Liver (tissue), 3 donors: ENCODE results near the gene MEGF11.

Source experiments
- ATF3 ChIP-seq: IDR thresholded peaks from 2 replicates; pipeline ENCODE4 v1.6.1; 2016; ENCODE audit warnings: antibody characterized with exemption
- CTCF ChIP-seq: fragments of 150-350 bp; IDR thresholded peaks from 2 replicates; pipeline ENCODE4 v1.5.1; 2017; ENCODE audit warnings: improper control_type of control experiment, low read depth, low read length; ENCODE audit not compliant: missing input control
- EGR1 ChIP-seq, 2 donors: IDR thresholded peaks; 2 replicates each; pipeline ENCODE4 v1.6.1; 2016 to 2018; ENCODE audit warnings: antibody characterized with exemption in 2 of 2, low read depth in 2 of 2
- GABPA ChIP-seq, 2 donors: IDR thresholded peaks in 1 of 2; conservative IDR thresholded peaks in 1 of 2; 2 replicates each; pipeline ENCODE4 v1.6.1; 2016; ENCODE audit warnings: antibody characterized with exemption in 2 of 2, mild to moderate bottlenecking in 1 of 2, moderate library complexity in 1 of 2
- HNF4A ChIP-seq, 2 donors: conservative IDR thresholded peaks; 2 replicates each; pipeline ENCODE4 v1.6.1; 2016; ENCODE audit warnings: antibody characterized with exemption in 2 of 2, mild to moderate bottlenecking in 2 of 2
- HNF4G ChIP-seq: IDR thresholded peaks from 2 replicates; pipeline ENCODE4 v1.6.1; 2016; ENCODE audit warnings: antibody characterized with exemption
- JUND ChIP-seq, 2 donors: IDR thresholded peaks; 2 replicates each; pipeline ENCODE4 v1.6.1; 2016; ENCODE audit warnings: antibody characterized with exemption in 2 of 2
- NR2F2 ChIP-seq: IDR thresholded peaks from 2 replicates; pipeline ENCODE4 v1.6.1; 2016; ENCODE audit warnings: antibody characterized with exemption
- RAD21 ChIP-seq, 2 donors: IDR thresholded peaks; 2 replicates each; pipeline ENCODE4 v1.6.1; 2016; ENCODE audit warnings: antibody characterized with exemption in 2 of 2, mild to moderate bottlenecking in 2 of 2
- SP1 ChIP-seq: IDR thresholded peaks from 2 replicates; pipeline ENCODE4 v1.6.1; 2018; ENCODE audit warnings: antibody characterized with exemption, mild to moderate bottlenecking
- TAF1 ChIP-seq: conservative IDR thresholded peaks from 2 replicates; pipeline ENCODE4 v1.6.1; 2016; ENCODE audit warnings: antibody characterized with exemption, mild to moderate bottlenecking
- YY1 ChIP-seq: IDR thresholded peaks from 2 replicates; pipeline ENCODE4 v1.6.1; 2016; ENCODE audit warnings: antibody characterized with exemption, mild to moderate bottlenecking
- TF ChIP-seq, protein P1 (sequence below): IDR thresholded peaks from 2 replicates; pipeline ENCODE4 v1.6.1; 2016; ENCODE audit warnings: antibody characterized with exemption, mild to moderate bottlenecking
- TF ChIP-seq, protein P2 (sequence below): IDR thresholded peaks from 2 replicates; pipeline ENCODE4 v1.6.1; 2016; ENCODE audit warnings: antibody characterized with exemption
- donor health status: healthy.
- donor health status: healthy.

DNA sequence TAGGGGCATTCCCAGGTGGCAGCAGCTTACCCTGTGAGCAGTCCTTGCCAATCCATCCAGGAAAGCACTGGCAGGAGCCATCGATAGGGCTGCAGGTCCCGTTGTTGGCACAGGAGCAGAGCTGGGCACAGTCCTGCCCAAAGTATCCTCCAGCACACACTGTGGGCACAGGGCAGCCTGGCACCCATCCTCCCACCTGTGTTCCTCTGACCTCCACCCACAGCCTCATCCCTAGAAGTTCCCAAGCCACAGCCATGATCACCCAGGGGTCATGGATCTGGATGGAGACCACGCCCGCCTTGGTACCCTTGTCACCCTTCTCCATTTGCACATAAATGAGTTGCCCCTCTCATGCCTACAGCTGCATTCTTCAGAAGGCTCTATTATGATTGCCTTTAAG is 335.6 kb downstream of the MEGF11 start:
- TF ChIP-seq RAD21 (IDR thresholded peaks at IDR 0.05) (no peak), CTCF (no peak), GABPA (IDR thresholded peaks at IDR 0.05 in 1 of 2, conservative IDR thresholded peaks at IDR 0.05 in 1 of 2) (no peak), JUND (IDR thresholded peaks at IDR 0.05) (no peak), YY1 (no peak), SP1 (no peak), HNF4A (conservative IDR thresholded peaks at IDR 0.05) (no peak), NR2F2 (no peak), TAF1 (no peak), EGR1 (IDR thresholded peaks at IDR 0.05; ENCODE audit: low read depth in 2 of 2) (no peak), HNF4G (no peak), ATF3 (no peak)
- TF ChIP-seq, protein P1, sequence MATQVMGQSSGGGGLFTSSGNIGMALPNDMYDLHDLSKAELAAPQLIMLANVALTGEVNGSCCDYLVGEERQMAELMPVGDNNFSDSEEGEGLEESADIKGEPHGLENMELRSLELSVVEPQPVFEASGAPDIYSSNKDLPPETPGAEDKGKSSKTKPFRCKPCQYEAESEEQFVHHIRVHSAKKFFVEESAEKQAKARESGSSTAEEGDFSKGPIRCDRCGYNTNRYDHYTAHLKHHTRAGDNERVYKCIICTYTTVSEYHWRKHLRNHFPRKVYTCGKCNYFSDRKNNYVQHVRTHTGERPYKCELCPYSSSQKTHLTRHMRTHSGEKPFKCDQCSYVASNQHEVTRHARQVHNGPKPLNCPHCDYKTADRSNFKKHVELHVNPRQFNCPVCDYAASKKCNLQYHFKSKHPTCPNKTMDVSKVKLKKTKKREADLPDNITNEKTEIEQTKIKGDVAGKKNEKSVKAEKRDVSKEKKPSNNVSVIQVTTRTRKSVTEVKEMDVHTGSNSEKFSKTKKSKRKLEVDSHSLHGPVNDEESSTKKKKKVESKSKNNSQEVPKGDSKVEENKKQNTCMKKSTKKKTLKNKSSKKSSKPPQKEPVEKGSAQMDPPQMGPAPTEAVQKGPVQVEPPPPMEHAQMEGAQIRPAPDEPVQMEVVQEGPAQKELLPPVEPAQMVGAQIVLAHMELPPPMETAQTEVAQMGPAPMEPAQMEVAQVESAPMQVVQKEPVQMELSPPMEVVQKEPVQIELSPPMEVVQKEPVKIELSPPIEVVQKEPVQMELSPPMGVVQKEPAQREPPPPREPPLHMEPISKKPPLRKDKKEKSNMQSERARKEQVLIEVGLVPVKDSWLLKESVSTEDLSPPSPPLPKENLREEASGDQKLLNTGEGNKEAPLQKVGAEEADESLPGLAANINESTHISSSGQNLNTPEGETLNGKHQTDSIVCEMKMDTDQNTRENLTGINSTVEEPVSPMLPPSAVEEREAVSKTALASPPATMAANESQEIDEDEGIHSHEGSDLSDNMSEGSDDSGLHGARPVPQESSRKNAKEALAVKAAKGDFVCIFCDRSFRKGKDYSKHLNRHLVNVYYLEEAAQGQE: no peak
- TF ChIP-seq, protein P2, sequence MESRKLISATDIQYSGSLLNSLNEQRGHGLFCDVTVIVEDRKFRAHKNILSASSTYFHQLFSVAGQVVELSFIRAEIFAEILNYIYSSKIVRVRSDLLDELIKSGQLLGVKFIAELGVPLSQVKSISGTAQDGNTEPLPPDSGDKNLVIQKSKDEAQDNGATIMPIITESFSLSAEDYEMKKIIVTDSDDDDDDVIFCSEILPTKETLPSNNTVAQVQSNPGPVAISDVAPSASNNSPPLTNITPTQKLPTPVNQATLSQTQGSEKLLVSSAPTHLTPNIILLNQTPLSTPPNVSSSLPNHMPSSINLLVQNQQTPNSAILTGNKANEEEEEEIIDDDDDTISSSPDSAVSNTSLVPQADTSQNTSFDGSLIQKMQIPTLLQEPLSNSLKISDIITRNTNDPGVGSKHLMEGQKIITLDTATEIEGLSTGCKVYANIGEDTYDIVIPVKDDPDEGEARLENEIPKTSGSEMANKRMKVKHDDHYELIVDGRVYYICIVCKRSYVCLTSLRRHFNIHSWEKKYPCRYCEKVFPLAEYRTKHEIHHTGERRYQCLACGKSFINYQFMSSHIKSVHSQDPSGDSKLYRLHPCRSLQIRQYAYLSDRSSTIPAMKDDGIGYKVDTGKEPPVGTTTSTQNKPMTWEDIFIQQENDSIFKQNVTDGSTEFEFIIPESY: no peak
